MM.1S (cell line): ENCODE measurements around the gene ZNF764.

ENCODE experiments used
- EZH2phosphoT487 ChIP-seq: fragments of 300-600 bp; sonication (generic); IDR thresholded peaks from 2 replicates; pipeline ENCODE4 v1.6.1; 2018; ENCODE audit warnings: antibody characterized with exemption, low read length
- TF ChIP-seq, protein P1 (sequence below): fragments of 300-600 bp; sonication (generic); IDR thresholded peaks from 2 replicates; pipeline ENCODE4 v1.5.1; 2016; ENCODE audit warnings: antibody characterized with exemption, low read length, mixed read lengths

DNA sequence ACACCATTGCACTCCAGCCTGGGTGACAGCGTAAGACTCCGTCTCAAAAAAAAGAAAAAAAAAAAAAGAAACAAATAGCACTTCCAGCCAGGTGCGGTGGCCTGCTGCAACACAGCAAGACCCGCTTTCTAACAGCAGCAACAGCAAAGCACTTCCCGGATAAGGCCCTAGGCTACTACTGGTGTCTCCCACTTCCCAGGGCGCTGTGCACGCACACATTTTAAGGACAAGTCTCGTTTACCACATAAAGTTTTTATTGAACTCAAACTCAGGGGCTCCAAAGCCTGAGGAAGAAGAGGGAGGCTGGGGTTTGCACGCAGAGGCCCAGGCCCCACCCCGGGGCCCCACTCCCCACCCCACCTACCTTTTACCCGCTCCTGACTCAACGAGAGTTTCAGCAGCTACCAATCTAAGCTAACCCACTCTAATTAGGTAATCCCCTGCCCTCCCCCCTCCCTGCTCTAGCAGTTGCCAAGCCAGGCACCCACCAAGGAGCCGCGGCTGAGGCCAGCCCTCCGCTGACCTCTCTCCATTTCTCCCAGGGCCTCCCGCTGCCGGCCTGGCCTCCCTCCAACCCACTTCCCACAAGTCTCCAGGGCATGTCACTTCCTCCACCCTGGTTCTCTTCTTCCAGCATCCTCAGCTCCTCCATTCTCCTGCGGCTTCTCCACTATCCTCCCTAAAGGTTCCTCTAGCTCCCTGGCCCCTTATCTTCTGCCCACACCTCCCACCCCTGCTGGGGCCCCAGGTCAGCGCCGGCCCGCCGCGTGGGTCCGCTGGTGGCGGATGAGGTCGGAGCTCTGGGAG is 34.2 kb downstream of the ZNF764 start:
- TF ChIP-seq, protein P1, sequence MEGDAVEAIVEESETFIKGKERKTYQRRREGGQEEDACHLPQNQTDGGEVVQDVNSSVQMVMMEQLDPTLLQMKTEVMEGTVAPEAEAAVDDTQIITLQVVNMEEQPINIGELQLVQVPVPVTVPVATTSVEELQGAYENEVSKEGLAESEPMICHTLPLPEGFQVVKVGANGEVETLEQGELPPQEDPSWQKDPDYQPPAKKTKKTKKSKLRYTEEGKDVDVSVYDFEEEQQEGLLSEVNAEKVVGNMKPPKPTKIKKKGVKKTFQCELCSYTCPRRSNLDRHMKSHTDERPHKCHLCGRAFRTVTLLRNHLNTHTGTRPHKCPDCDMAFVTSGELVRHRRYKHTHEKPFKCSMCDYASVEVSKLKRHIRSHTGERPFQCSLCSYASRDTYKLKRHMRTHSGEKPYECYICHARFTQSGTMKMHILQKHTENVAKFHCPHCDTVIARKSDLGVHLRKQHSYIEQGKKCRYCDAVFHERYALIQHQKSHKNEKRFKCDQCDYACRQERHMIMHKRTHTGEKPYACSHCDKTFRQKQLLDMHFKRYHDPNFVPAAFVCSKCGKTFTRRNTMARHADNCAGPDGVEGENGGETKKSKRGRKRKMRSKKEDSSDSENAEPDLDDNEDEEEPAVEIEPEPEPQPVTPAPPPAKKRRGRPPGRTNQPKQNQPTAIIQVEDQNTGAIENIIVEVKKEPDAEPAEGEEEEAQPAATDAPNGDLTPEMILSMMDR, result no peak
- no peak for TF ChIP-seq EZH2phosphoT487
